Thyroid gland (tissue), 4 donors: Measurements from ENCODE around the gene RCN2.

Experiments used
- CTCF ChIP-seq, 6 experiments: fragments of 200-600 bp in 3 of 6; fragments of 450-650 bp in 3 of 6; sonication (generic) in 3 of 6; IDR thresholded peaks; one replicate each; pipeline ENCODE4 v1.5.1; 2016 to 2019; ENCODE audit warnings: antibody characterized with exemption in 6 of 6, mild to moderate bottlenecking in 2 of 6, inconsistent platforms in 1 of 6, moderate library complexity in 1 of 6
- POLR2A ChIP-seq, 2 donors: fragments of 450-650 bp; IDR thresholded peaks; one replicate each; pipeline ENCODE4 v1.6.1; 2017; ENCODE audit warnings: antibody characterized with exemption in 2 of 2, mild to moderate bottlenecking in 2 of 2, moderate library complexity in 1 of 2

GRCh38 chr15:76999996-77000395 is 68.4 kb downstream of the RCN2 start:
- TF ChIP-seq CTCF (IDR thresholded peaks at IDR 0.05) (no peak), POLR2A (IDR thresholded peaks at IDR 0.05) (no peak)
